Mesenchymal stem cell (in vitro differentiated cells and primary cell): ENCODE results near the gene GOLGA8G. TPM values are rescaled to one million over a fixed set of nuclear protein-coding genes. Genes with fewer than 3 reads are reported as not detected.
"Not testable (repeated sequence)": the region's sequence is repeated elsewhere in the genome, so short reads cannot be mapped to it uniquely, and the experiment has no call there.

ENCODE experiments used
- DNase-seq: peaks from one replicate; pipeline ENCODE4 v3.0.0-alpha.2; 2013
- H2AFZ ChIP-seq: one replicate; pipeline ENCODE4 v1.6.1; 2013; ENCODE audit warnings: low read depth, mild to moderate bottlenecking, control low read depth, inconsistent platforms, low read length, moderate library complexity
- H2AK5ac ChIP-seq: 2 replicates; pipeline ENCODE4 v1.6.1; 2013; ENCODE audit warnings: low read length, moderate library complexity, mild to moderate bottlenecking, inconsistent platforms; ENCODE audit not compliant: severe bottlenecking
- H2BK120ac ChIP-seq: one replicate; pipeline ENCODE4 v1.6.1; 2013; ENCODE audit warnings: low read depth, mild to moderate bottlenecking, inconsistent platforms, low read length, moderate library complexity
- H2BK12ac ChIP-seq, 2 experiments: one replicate each; pipeline ENCODE4 v1.6.1; 2013; ENCODE audit warnings: inconsistent platforms in 2 of 2, low read length in 2 of 2, mild to moderate bottlenecking in 2 of 2, moderate library complexity in 2 of 2, control low read depth in 1 of 2
- H2BK15ac ChIP-seq: one replicate; pipeline ENCODE4 v1.6.1; 2013; ENCODE audit warnings: mild to moderate bottlenecking, low read depth, inconsistent platforms; ENCODE audit not compliant: poor library complexity, severe bottlenecking
- H2BK5ac ChIP-seq: 2 replicates; pipeline ENCODE4 v1.6.1; 2013; ENCODE audit warnings: low read depth, mild to moderate bottlenecking, low read length, control low read depth, inconsistent platforms; ENCODE audit not compliant: poor library complexity, severe bottlenecking
- H3K14ac ChIP-seq, 2 experiments: one replicate each; pipeline ENCODE4 v1.6.1; 2013; ENCODE audit warnings: inconsistent platforms in 2 of 2, low read length in 2 of 2, control low read depth in 1 of 2, mild to moderate bottlenecking in 1 of 2, moderate library complexity in 1 of 2
- H3K18ac ChIP-seq, 2 experiments: one replicate each; pipeline ENCODE4 v1.6.1; 2013; ENCODE audit warnings: inconsistent platforms in 2 of 2, low read length in 2 of 2, control low read depth in 1 of 2, low read depth in 1 of 2, mild to moderate bottlenecking in 1 of 2
- H3K23ac ChIP-seq, 2 experiments: one replicate each; pipeline ENCODE4 v1.6.1; 2013; ENCODE audit warnings: inconsistent platforms in 2 of 2, low read length in 2 of 2, mild to moderate bottlenecking in 2 of 2, moderate library complexity in 2 of 2, control low read depth in 1 of 2
- H3K27ac ChIP-seq: 2 replicates; pipeline ENCODE4 v1.5.1; 2013; ENCODE audit warnings: mild to moderate bottlenecking, moderate library complexity, low read length, control low read depth, inconsistent platforms; ENCODE audit not compliant: poor library complexity, severe bottlenecking
- H3K27me3 ChIP-seq, 2 experiments: 2 replicates each; pipeline versions ENCODE4 v1.6.1 to v1.7.0; 2013; ENCODE audit warnings: low read length in 2 of 2, mild to moderate bottlenecking in 2 of 2, moderate library complexity in 2 of 2, control low read depth in 1 of 2, inconsistent platforms in 1 of 2; ENCODE audit not compliant: control insufficient read depth in 1 of 2, insufficient read depth in 1 of 2
- H3K36me3 ChIP-seq, 2 experiments: 2 replicates each; pipeline versions ENCODE4 v1.6.1 to v1.7.0; 2013; ENCODE audit warnings: low read length in 2 of 2, control low read depth in 1 of 2, inconsistent platforms in 1 of 2, low read depth in 1 of 2, mild to moderate bottlenecking in 1 of 2; ENCODE audit not compliant: insufficient read depth in 2 of 2, control insufficient read depth in 1 of 2
- H3K4ac ChIP-seq, 2 experiments: one replicate each; pipeline ENCODE4 v1.6.1; 2013; ENCODE audit warnings: inconsistent platforms in 2 of 2, low read length in 2 of 2, mild to moderate bottlenecking in 2 of 2, moderate library complexity in 2 of 2, control low read depth in 1 of 2, low read depth in 1 of 2
- H3K4me1 ChIP-seq: 2 replicates; pipeline ENCODE4 v1.6.1; 2013; ENCODE audit warnings: low read depth, low read length, control low read depth; ENCODE audit not compliant: control insufficient read depth, insufficient read depth
- H3K4me2 ChIP-seq: 2 replicates; pipeline ENCODE4 v1.6.1; 2013; ENCODE audit warnings: low read length, mild to moderate bottlenecking, inconsistent platforms; ENCODE audit not compliant: poor library complexity, severe bottlenecking
- H3K4me3 ChIP-seq, 2 experiments: 2 replicates each; pipeline versions ENCODE4 v1.5.1 to v1.7.0; 2013; ENCODE audit warnings: low read length in 2 of 2, mild to moderate bottlenecking in 2 of 2, control low read depth in 1 of 2, low read depth in 1 of 2; ENCODE audit not compliant: insufficient read depth in 1 of 2
- H3K79me1 ChIP-seq: replicated peaks from 2 replicates; pipeline ENCODE4 v1.6.1; 2013; ENCODE audit warnings: mild to moderate bottlenecking, control low read depth, low read length, inconsistent platforms; ENCODE audit not compliant: poor library complexity, severe bottlenecking
- H3K9ac ChIP-seq: 2 replicates; pipeline ENCODE4 v1.7.0; 2013; ENCODE audit warnings: mild to moderate bottlenecking, low read length, moderate library complexity
- H3K9me3 ChIP-seq: 2 replicates; pipeline ENCODE4 v1.7.0; 2013; ENCODE audit warnings: mild to moderate bottlenecking, low read length; ENCODE audit not compliant: control insufficient read depth
- H4K8ac ChIP-seq: one replicate; pipeline ENCODE4 v1.6.1; 2013; ENCODE audit warnings: inconsistent platforms, mild to moderate bottlenecking, low read length, moderate library complexity
- H4K91ac ChIP-seq: one replicate; pipeline ENCODE4 v1.6.1; 2013; ENCODE audit warnings: mild to moderate bottlenecking, low read length, inconsistent platforms
- WGBS: methylation state at CpG from one replicate; pipeline ENCODE4 v1.1.7; 2013; ENCODE audit warnings: mixed read lengths; 5-methylcytosine and 5-hydroxymethylcytosine counted together
- small RNA-seq: library from polyadenylated mRNA; stranded (forward); fragments of <200 nt; extraction: miRNeasy Mini kit (QIAGEN cat#:217004); gene quantifications from one replicate; pipeline ENCODE3, GENCODE V24; 2013; ENCODE audit warnings: low read depth

The GOLGA8G gene

DNA sequence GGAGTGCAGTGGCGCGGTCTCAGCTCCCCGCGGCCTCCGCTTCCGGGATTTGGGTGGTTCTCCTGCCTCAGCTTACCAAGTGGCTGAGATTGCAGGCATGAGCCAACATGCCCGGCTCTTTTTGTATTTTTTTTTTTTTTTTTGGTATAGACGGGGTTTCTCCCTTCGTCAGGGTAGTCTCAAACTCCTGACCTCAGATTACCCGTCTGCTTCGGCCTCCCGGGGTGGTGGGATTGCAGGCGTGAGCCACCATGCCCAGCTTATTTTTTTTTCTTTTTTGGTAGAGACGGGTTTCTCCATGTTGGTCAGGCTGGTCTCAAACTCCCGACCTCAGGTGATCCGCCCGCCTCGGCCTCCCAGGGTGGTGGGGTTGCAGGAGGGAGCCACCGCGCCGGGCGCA lies 18.6 kb downstream of the GOLGA8G start:
- not testable (repeated sequence) for H2BK120ac ChIP-seq, H3K36me3 ChIP-seq, H3K18ac ChIP-seq, H2BK5ac ChIP-seq, H3K4me1 ChIP-seq, H3K79me1 ChIP-seq, H3K9ac ChIP-seq, H2AK5ac ChIP-seq, H2BK12ac ChIP-seq, H4K8ac ChIP-seq, H3K23ac ChIP-seq, DNase-seq, H3K9me3 ChIP-seq, H3K14ac ChIP-seq, H2BK15ac ChIP-seq, H3K4me2 ChIP-seq, H2AFZ ChIP-seq, H3K4me3 ChIP-seq, H3K27ac ChIP-seq, H3K4ac ChIP-seq, H3K27me3 ChIP-seq, H4K91ac ChIP-seq
- WGBS: no CpG with 5 or more reads among the region's 22 CpGs

DNA sequence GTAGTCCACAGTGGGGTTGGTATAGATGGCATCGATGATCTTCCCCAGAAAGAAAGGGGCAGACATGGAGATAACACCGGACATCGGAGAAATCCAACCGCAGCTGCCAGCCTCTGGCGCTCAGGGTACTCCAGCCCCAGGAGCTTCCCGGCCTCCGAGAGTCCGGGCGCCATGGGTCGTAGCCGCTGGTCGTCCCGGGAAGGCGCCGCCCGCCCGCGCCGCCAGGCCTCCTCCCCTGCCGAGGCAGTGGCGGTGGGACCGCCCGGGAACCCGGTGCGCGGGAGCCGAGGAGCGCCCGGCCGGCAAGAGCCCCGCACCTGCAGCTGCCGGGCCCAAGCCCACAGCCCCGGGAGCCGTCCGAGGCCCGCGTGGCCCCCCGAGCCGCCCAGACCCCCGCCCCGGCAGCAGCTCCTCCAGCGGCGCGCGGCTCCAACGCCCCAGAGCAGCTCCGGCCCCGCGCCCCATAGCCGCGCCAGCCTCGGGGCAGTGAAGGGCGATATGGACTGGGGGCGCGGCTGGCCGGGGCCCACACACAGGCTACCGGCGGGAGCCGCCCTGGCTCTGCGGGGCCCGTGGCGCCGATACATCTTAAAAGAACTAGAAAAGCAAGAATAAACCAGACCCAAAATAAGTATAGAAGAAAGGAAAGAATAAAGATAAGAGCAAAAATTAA lies 24.4 kb downstream of the GOLGA8G start:
- H3K4me3 ChIP-seq, H3K18ac ChIP-seq, H3K23ac ChIP-seq, H4K91ac ChIP-seq, H4K8ac ChIP-seq, H2BK12ac ChIP-seq, H3K36me3 ChIP-seq, H2AFZ ChIP-seq, H3K9ac ChIP-seq, H3K27ac ChIP-seq, DNase-seq, H3K4ac ChIP-seq, H2BK15ac ChIP-seq, H3K4me1 ChIP-seq, H3K14ac ChIP-seq, H3K79me1 ChIP-seq, H2BK5ac ChIP-seq, H3K4me2 ChIP-seq, H2BK120ac ChIP-seq, H3K27me3 ChIP-seq, H3K9me3 ChIP-seq, H2AK5ac ChIP-seq: not testable (repeated sequence)
- no CpG with 5 or more reads among the region's 63 CpGs for WGBS

DNA sequence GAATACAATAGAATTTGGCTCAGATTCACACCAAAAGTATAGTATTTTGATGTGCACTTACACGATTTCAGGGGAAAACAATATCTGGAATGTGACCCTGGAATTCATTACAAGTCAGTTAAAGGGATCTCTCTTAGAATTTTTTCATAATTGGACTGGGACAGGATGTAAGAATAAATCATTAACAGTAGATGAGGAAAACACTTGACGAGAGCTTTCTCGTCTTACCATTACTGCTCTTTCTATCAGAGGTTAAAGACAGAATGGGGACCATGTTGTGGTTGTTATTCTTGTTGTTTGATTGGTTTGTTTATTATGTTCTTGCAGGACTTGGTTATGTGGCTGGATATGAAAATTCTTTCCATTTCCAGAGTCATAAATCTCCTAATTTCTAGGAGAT lies 51.4 kb downstream of the GOLGA8G start:
- H4K91ac ChIP-seq, H2BK12ac ChIP-seq, H2AK5ac ChIP-seq, H3K23ac ChIP-seq, H3K4me2 ChIP-seq, H3K9me3 ChIP-seq, H2BK120ac ChIP-seq, H3K9ac ChIP-seq, H2BK15ac ChIP-seq, H3K14ac ChIP-seq, H3K27me3 ChIP-seq, H4K8ac ChIP-seq, H3K79me1 ChIP-seq, H3K4ac ChIP-seq, H3K36me3 ChIP-seq, H3K27ac ChIP-seq, H3K4me3 ChIP-seq, H2BK5ac ChIP-seq, H3K4me1 ChIP-seq, H3K18ac ChIP-seq, DNase-seq, H2AFZ ChIP-seq: not testable (repeated sequence)
- WGBS: no CpG with 5 or more reads among the region's 3 CpGs

Small RNA genes within 50 kb of the gene (small RNA-seq; reads per million reads assigned to genes)
- not detected for gene AC138749.2
- gene AC138749.4: not detected
- not detected for gene AC138749.5
- gene MIR4509-3: not detected
- not detected for gene RF00017
